Heart left ventricle (tissue), 16 donors: ENCODE measurements around the gene ABLIM1. TPM values are rescaled to one million over a fixed set of nuclear protein-coding genes. Genes with fewer than 3 reads are reported as not detected.

Experiments
- ATAC-seq, 4 donors: fragments of 200-7000 bp; cut with Tn5 transposase; one replicate each; pipeline ENCODE4 v1.9.1; 2020 to 2022; ENCODE audit warnings: moderate library complexity in 4 of 4, mild to moderate bottlenecking in 3 of 4, moderate number of reproducible peaks in 1 of 4
- DNase-seq, 5 donors: peaks; one replicate each; pipeline ENCODE4 v3.0.0-alpha.2; 2020
- H3K27ac ChIP-seq, 12 donors: fragments of 200-600 bp; sonication (generic) in 4 of 12; one replicate each; pipeline versions ENCODE4 v1.5.0 to v1.8.0; 2016 to 2022; ENCODE audit warnings: mild to moderate bottlenecking in 2 of 12
- H3K27me3 ChIP-seq, 9 donors: fragments of 200-600 bp; sonication (generic) in 2 of 9; one replicate each; pipeline versions ENCODE4 v1.5.1 to v1.8.0; 2016 to 2022; ENCODE audit warnings: mild to moderate bottlenecking in 3 of 9
- H3K36me3 ChIP-seq, 9 donors: fragments of 200-600 bp; sonication (generic) in 2 of 9; one replicate each; pipeline versions ENCODE4 v1.5.0 to v1.8.0; 2018 to 2022; ENCODE audit warnings: mild to moderate bottlenecking in 2 of 9
- H3K4me1 ChIP-seq, 12 donors: fragments of 200-600 bp; sonication (generic) in 4 of 12; one replicate each; pipeline versions ENCODE4 v1.5.0 to v1.8.0; 2016 to 2022; ENCODE audit warnings: mild to moderate bottlenecking in 3 of 12
- H3K4me3 ChIP-seq, 12 donors: fragments of 200-600 bp; sonication (generic) in 4 of 12; one replicate each; pipeline versions ENCODE4 v1.5.0 to v1.8.0; 2017 to 2022; ENCODE audit warnings: mild to moderate bottlenecking in 9 of 12, moderate library complexity in 4 of 12
- H3K9me3 ChIP-seq, 12 donors: fragments of 200-600 bp; sonication (generic) in 4 of 12; one replicate each; pipeline versions ENCODE4 v1.5.0 to v1.8.0; 2016 to 2022; ENCODE audit warnings: mild to moderate bottlenecking in 1 of 12
- POLR2A ChIP-seq, 2 donors: fragments of 450-650 bp; IDR thresholded peaks; one replicate each; pipeline ENCODE4 v1.6.1; 2017; ENCODE audit warnings: antibody characterized with exemption in 2 of 2, mild to moderate bottlenecking in 2 of 2, moderate library complexity in 2 of 2
- WGBS, 4 donors: extraction: QIAGEN DNeasy Blood & Tissue Kit in 2 of 4; methylation state at CpG; one replicate each; pipeline versions ENCODE4 v1.1.5 to v1.1.7; 2013 to 2018; 5-methylcytosine and 5-hydroxymethylcytosine counted together
- intact Hi-C, 10 donors: fragments of 100-400 bp; cut with DNase I; formaldehyde crosslinking; loops; one replicate each; pipeline versions ENCODE4 v1.11.1 to v1.14.2; 2022
- polyA plus RNA-seq, 2 donors: library from polyadenylated mRNA; stranded (reverse); fragments of 200-250 nt; gene quantifications; one replicate each; pipeline ENCODE4 v1.2.3, GENCODE V29; 2013
- total RNA-seq, 9 donors: library from RNA; depleted of rRNA in 2 of 9; stranded (reverse); fragments of >200 nt in 2 of 9; fragmentation: NEBNext Ultra II Directional in 3 of 9; extraction: Animal tissue kit (Norgen Biotek cat#: 25700) in 3 of 9; gene quantifications; one replicate each; pipeline versions ENCODE4 v1.1.0 to v1.2.4, GENCODE V29; 2016 to 2023
- TF ChIP-seq, protein P1 (sequence below), 12 donors: fragments of 200-600 bp; sonication (generic) in 4 of 12; IDR thresholded peaks; one replicate each; pipeline versions ENCODE4 v1.5.0 to v1.8.0; 2018 to 2022; ENCODE audit warnings: antibody characterized with exemption in 12 of 12, mild to moderate bottlenecking in 5 of 12
- donor health status: ischemic (EF 13 %, LVEDD 7.1; RV severe dilation, severe dysfunction).
- donor health status: healthy with polysubstance abuse.
- donor health status: DM: no; HTN: yes; CAD: no.
- donor health status: DM: no; HTN: no; CAD: no.
- donor health status: ischemic (EF 25% LVEDD 6.9; RV normal size, moderate dysfunction).
- donor health status: ischemic (EF 25% LVEDD 5.7; RV mildly dilated, moderate dysfunction).
- donor health status: healthy.
- donor health status: DM: yes; HTN: yes; CAD: no.
- donor health status: ischemic (EF 35%, LVEDD 5.7; RV mildly dilated, moderate dysfunction).
- donor health status: nonischemic (EF 11% LVEDD 7.7; RV severe dilation, severe dysfunction).
- donor health status: DM: yes; HTN: yes; CAD: no.
- donor health status: PGD.
- donor health status: ischemic (EF 29% LVEDD 5.4; RV normal size, mild dysfunction).
- donor health status: nonischemic (EF 23%, LVEDD 6.1; RV moderate dilation, normal function).

Gene ABLIM1
- total and polyA plus RNA-seq, 11 donors = 242 to 713 (median 561) TPM

DNA sequence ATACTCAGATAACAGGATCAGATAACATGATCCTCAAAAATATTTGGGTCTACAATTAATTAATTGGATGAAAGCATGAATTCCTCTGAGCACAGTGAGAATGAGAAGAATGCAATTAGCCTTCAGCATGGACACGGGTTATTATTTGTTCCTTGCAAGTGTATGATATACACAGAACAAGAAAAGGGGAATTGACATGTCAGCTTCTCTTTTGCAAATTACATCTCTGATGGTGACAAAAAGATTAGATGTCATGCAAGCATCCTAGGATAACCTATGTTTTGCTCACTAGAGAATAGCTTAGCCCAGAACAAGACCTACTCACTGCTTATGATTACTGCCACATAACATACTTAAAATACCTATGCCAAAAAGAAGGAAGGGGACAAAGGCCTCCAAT, 120.3 kb downstream of the ABLIM1 start:
- no peak for DNase-seq
- Histone ChIP-seq H3K36me3 (peaks cover 0 to 84% (median 25%) of the 10 kb centered on the region in 9 donors), H3K27me3 (no peaks in the 10 kb centered on the region), H3K4me1 (peaks cover 17 to 53% (median 46%) of the 10 kb centered on the region in 12 donors), H3K9me3 (no peaks in the 10 kb centered on the region), H3K27ac (peak overlapping the region in 10 of 12 donors; percentile 2 to 86 (median 42)), H3K4me3 (no peak overlapping the region)
- TF ChIP-seq, protein P1, sequence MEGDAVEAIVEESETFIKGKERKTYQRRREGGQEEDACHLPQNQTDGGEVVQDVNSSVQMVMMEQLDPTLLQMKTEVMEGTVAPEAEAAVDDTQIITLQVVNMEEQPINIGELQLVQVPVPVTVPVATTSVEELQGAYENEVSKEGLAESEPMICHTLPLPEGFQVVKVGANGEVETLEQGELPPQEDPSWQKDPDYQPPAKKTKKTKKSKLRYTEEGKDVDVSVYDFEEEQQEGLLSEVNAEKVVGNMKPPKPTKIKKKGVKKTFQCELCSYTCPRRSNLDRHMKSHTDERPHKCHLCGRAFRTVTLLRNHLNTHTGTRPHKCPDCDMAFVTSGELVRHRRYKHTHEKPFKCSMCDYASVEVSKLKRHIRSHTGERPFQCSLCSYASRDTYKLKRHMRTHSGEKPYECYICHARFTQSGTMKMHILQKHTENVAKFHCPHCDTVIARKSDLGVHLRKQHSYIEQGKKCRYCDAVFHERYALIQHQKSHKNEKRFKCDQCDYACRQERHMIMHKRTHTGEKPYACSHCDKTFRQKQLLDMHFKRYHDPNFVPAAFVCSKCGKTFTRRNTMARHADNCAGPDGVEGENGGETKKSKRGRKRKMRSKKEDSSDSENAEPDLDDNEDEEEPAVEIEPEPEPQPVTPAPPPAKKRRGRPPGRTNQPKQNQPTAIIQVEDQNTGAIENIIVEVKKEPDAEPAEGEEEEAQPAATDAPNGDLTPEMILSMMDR (IDR thresholded peaks at IDR 0.05) = no peak
- TF ChIP-seq POLR2A (IDR thresholded peaks at IDR 0.05) = no peak
- no peak for ATAC-seq
- WGBS, 4 donors = 31 to 60% (median 57%) methylated on average over 1 of the region's 1 CpG
- intact Hi-C loops = loop anchor here in 1 of 10 donors (5.0 kb wide), 1 partner anchor 45 kb away; no protein-coding TSS in a partner anchor

DNA sequence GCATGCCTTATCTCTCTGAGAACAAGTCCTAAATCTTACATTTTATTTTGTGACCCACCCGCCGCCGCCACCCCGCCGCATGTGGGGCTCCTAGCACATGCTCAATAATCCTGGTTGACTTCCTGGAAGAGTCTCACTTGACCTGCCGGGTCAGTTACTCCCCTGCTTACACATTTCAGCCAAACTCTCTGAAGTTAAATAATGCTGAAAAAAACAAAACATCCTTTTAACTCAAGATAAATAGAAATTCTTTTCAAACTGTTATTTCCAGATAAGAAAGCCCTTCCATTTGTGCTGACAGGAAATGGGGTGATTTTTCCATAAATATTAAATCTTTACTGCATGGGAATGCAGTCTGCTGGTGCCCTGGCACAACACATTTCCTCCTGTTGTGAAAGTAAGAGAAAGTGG, 123.5 kb downstream of the ABLIM1 start:
- Histone ChIP-seq H3K36me3 (peaks cover 0 to 87% (median 34%) of the 10 kb centered on the region in 9 donors), H3K4me1 (peaks cover 6 to 24% (median 19%) of the 10 kb centered on the region in 12 donors), H3K27me3 (no peaks in the 10 kb centered on the region), H3K27ac (no peak overlapping the region), H3K4me3 (no peak overlapping the region), H3K9me3 (no peaks in the 10 kb centered on the region)
- WGBS, 4 donors = 88 to 91% (median 89%) methylated on average over 6 of the region's 6 CpGs
- intact Hi-C loops = no loop called here
- DNase-seq (no peak), ATAC-seq (no peak)
- TF ChIP-seq, protein P1 (IDR thresholded peaks at IDR 0.05) = no peak
- TF ChIP-seq POLR2A (IDR thresholded peaks at IDR 0.05) = no peak

DNA sequence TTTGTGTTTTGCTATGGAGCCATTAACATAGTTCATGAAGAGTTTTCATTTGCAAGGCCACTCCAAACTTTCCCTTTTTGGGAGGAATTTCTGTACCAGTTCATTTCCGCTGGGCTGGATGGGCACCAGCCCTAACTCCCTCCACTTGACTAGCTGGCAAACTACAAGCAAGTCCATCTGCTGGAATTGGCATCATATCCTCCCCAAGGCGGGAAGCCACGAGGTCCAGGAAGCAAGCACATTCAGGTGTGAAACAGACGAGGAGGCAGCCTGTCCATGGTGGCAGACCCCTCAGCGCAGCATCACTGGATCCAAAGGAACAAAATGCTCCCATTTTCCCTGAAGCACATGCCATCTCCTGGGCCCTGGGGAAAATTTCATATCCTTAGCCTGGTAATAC, 125.8 kb downstream of the ABLIM1 start:
- no peak overlapping the region for H3K27ac ChIP-seq

DNA sequence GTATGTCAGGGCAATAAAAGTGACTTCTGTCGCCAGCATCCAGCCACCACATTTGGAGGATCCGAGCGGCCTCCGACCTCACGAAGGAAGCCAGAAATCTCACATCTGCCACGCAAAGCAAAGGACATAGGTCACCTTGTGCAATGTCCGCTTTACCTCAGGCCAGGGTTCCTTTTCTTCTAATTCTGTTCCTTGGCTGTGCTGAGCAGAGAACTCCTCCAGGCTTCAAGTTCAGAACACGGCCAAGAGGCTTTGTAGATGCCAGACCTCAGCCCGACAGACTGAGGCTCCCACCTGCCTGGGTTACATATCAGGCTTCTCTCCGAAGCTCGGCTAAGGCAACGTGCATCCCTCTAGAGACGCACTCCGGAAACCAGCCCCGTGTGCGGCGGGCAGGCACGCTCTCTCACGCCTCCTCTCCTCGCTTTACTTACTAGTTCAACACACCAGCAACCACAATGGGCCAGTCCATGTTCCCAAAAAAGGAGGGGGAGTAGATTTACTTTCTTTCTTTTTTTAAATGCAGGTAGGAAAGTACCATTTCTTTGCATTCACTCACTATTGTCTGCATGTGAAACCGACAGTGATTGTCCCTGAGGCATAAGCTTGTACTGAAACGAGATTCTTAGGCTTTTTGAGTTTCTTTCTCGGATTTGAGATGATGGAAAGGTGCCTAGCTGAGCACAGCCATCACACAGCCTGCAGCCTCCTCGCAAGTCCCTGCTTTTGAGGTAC, 131.4 kb downstream of the ABLIM1 start:
- peak overlapping the region; percentile 11 to 86 (median 70) for H3K27ac ChIP-seq
- peak in 1 of 2 donors; percentile 43 for TF ChIP-seq POLR2A (IDR thresholded peaks at IDR 0.05)
- TF ChIP-seq, protein P1 (IDR thresholded peaks at IDR 0.05) = no peak
- H3K36me3 ChIP-seq = peaks cover 0 to 31% (median 5%) of the 10 kb centered on the region in 9 donors
- peaks cover 5 to 74% (median 57%) of the 10 kb centered on the region in 12 donors for H3K4me1 ChIP-seq
- WGBS, 4 donors = 6 to 15% (median 11%) methylated on average over 24 of the region's 24 CpGs
- ATAC-seq (peak; percentile 57 to 89 (median 86)), DNase-seq (peak; percentile 67 to 79 (median 74))
- peak overlapping the region in 10 of 12 donors; percentile 33 to 60 (median 51) for H3K4me3 ChIP-seq
- intact Hi-C loops = no loop called here
- H3K9me3 ChIP-seq = no peaks in the 10 kb centered on the region
- no peaks in the 10 kb centered on the region for H3K27me3 ChIP-seq

More for the DNA sequence above, 125.8 kb downstream of the ABLIM1 start:
- ATAC-seq (peak in 2 of 4 donors; percentile 7 to 10), DNase-seq (no peak)
- H3K9me3 ChIP-seq = no peaks in the 10 kb centered on the region
- H3K4me1 ChIP-seq = peaks cover 1 to 20% (median 5%) of the 10 kb centered on the region in 12 donors
- no peak overlapping the region for H3K4me3 ChIP-seq
- TF ChIP-seq, protein P1 (IDR thresholded peaks at IDR 0.05) = no peak
- TF ChIP-seq POLR2A (IDR thresholded peaks at IDR 0.05) = no peak
- WGBS, 4 donors = 63 to 70% (median 66%) methylated on average over 5 of the region's 5 CpGs
- H3K36me3 ChIP-seq = peaks cover 0 to 84% (median 34%) of the 10 kb centered on the region in 9 donors
- H3K27me3 ChIP-seq = no peaks in the 10 kb centered on the region
- intact Hi-C loops = no loop called here
